ENCODE measurements around the gene CLCN3. TPM values are rescaled to one million over a fixed set of nuclear protein-coding genes. Genes with fewer than 3 reads are reported as not detected.
A peak's percentile ranks its signal among the peaks of the same experiment; 100 is the strongest.

Gene CLCN3
- total and polyA plus RNA-seq, 2 of the 13 experiments (the other 11 are each of a cell fraction or from before 2014, with no cell fraction given), result 13.6 to 23.7 TPM

DNA sequence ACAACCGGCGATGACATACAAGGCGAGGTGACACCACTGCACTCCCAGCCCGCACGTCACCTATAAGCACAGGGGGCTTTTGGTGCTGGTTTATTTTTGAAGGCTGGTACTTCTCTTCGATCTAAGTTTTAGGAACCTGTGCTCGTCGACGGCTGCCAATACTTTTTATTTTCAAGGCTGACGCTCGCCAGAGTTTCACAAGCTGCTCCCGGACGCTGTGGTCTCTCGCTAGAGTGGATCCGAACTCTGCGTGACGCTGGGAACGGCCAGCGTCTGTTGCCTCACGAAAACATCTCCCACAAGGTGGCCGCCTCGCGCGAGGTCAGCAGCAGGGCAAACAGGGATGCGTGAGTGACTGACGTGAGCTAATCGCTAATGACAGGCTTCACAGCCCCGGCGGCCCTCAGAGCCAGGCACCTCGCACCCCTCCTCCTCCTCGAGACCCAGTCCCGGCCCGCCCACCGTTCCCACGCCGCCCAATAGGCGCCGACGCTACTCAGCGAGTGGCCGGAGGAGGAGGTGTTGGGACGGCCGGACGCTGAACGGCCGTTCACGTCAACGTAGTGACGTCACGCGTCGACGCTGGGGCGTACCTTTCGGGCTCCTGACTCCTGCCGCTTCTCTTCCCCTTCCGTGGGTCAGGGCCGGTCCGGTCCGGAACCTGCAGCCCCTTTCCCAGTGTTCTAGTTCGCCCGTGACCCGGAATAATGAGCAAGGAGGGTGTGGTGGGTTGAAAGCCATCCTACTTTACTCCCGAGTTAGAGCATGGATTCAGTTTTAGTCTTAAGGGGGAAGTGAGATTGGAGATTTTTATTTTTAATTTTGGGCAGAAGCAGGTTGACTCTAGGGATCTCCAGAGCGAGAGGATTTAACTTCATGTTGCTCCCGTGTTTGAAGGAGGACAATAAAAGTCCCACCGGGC lies at the start of gene CLCN3 (continued):
- TF ChIP-seq, protein P1, sequence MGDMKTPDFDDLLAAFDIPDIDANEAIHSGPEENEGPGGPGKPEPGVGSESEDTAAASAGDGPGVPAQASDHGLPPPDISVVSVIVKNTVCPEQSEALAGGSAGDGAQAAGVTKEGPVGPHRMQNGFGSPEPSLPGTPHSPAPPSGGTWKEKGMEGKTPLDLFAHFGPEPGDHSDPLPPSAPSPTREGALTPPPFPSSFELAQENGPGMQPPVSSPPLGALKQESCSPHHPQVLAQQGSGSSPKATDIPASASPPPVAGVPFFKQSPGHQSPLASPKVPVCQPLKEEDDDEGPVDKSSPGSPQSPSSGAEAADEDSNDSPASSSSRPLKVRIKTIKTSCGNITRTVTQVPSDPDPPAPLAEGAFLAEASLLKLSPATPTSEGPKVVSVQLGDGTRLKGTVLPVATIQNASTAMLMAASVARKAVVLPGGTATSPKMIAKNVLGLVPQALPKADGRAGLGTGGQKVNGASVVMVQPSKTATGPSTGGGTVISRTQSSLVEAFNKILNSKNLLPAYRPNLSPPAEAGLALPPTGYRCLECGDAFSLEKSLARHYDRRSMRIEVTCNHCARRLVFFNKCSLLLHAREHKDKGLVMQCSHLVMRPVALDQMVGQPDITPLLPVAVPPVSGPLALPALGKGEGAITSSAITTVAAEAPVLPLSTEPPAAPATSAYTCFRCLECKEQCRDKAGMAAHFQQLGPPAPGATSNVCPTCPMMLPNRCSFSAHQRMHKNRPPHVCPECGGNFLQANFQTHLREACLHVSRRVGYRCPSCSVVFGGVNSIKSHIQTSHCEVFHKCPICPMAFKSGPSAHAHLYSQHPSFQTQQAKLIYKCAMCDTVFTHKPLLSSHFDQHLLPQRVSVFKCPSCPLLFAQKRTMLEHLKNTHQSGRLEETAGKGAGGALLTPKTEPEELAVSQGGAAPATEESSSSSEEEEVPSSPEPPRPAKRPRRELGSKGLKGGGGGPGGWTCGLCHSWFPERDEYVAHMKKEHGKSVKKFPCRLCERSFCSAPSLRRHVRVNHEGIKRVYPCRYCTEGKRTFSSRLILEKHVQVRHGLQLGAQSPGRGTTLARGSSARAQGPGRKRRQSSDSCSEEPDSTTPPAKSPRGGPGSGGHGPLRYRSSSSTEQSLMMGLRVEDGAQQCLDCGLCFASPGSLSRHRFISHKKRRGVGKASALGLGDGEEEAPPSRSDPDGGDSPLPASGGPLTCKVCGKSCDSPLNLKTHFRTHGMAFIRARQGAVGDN (CRISPR knock-in tag; IDR thresholded peaks at IDR 0.05), result peak; percentile 95
- TF ChIP-seq, protein P2, sequence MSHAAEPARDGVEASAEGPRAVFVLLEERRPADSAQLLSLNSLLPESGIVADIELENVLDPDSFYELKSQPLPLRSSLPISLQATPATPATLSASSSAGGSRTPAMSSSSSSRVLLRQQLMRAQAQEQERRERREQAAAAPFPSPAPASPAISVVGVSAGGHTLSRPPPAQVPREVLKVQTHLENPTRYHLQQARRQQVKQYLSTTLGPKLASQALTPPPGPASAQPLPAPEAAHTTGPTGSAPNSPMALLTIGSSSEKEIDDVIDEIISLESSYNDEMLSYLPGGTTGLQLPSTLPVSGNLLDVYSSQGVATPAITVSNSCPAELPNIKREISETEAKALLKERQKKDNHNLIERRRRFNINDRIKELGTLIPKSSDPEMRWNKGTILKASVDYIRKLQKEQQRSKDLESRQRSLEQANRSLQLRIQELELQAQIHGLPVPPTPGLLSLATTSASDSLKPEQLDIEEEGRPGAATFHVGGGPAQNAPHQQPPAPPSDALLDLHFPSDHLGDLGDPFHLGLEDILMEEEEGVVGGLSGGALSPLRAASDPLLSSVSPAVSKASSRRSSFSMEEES (CRISPR knock-in tag; IDR thresholded peaks at IDR 0.05), result peak; percentile 57; the same call in 1 of the 2 replicates
- TF ChIP-seq PCBP1 (IDR thresholded peaks at IDR 0.05; ENCODE audit: borderline replicate concordance, low read depth, low read length), result no peak
- no peak for TF ChIP-seq AGO2 (optimal IDR thresholded peaks at IDR 0.05; ENCODE audit: low read depth, low read length)
- TF ChIP-seq ZNF292 (CRISPR knock-in tag; IDR thresholded peaks at IDR 0.05; ENCODE audit: borderline replicate concordance, low read depth), result 0 out of 2 replicates have a peak, but pooled peaks have one; percentile 59
- TF ChIP-seq, protein P3, sequence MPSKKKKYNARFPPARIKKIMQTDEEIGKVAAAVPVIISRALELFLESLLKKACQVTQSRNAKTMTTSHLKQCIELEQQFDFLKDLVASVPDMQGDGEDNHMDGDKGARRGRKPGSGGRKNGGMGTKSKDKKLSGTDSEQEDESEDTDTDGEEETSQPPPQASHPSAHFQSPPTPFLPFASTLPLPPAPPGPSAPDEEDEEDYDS (CRISPR knock-in tag; IDR thresholded peaks at IDR 0.05), result peak; percentile 92
- no peak for TF ChIP-seq RBM22 (optimal IDR thresholded peaks at IDR 0.05; ENCODE audit: low read length)
- TF ChIP-seq, protein P4, sequence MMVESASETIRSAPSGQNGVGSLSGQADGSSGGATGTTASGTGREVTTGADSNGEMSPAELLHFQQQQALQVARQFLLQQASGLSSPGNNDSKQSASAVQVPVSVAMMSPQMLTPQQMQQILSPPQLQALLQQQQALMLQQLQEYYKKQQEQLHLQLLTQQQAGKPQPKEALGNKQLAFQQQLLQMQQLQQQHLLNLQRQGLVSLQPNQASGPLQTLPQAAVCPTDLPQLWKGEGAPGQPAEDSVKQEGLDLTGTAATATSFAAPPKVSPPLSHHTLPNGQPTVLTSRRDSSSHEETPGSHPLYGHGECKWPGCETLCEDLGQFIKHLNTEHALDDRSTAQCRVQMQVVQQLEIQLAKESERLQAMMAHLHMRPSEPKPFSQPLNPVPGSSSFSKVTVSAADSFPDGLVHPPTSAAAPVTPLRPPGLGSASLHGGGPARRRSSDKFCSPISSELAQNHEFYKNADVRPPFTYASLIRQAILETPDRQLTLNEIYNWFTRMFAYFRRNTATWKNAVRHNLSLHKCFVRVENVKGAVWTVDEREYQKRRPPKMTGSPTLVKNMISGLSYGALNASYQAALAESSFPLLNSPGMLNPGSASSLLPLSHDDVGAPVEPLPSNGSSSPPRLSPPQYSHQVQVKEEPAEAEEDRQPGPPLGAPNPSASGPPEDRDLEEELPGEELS (CRISPR knock-in tag; IDR thresholded peaks at IDR 0.05), result no peak
- TF ChIP-seq ZNF329 (CRISPR knock-in tag; IDR thresholded peaks at IDR 0.05; ENCODE audit: low read depth), result no peak
- peak; percentile 86 for TF ChIP-seq HDAC1 (CRISPR knock-in tag; IDR thresholded peaks at IDR 0.05)
- peak; percentile 84 for TF ChIP-seq PHF20 (CRISPR knock-in tag; IDR thresholded peaks at IDR 0.05)
- peak; percentile 67 for TF ChIP-seq YY1 (IDR thresholded peaks at IDR 0.05; ENCODE audit: insufficient read depth, insufficient replicate concordance, low read depth, low read length)
- TF ChIP-seq, protein P5, sequence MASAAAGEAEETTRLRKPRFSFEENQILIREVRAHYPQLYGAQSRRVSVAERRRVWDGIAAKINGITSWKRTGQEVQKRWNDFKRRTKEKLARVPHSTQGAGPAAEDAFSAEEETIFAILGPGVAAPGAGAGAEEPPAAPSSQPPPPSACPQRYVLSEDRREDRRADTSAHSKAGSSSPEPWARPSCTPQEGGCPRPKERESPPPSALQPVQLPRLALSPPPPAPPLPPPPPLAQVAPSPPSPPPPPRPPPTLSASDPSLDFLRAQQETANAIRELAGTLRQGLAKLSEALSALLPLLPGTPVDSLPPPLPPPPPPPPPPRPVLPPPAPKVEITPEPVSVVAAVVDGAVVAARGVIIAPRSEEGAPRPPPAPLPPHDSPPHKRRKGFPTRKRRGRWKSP (CRISPR knock-in tag; IDR thresholded peaks at IDR 0.05), result peak; percentile 33; the same call in 1 of the 2 replicates
- peak; percentile 84 for TF ChIP-seq ZNF777 (CRISPR knock-in tag; IDR thresholded peaks at IDR 0.05)
- no peak for TF ChIP-seq ZNF296 (CRISPR knock-in tag; conservative IDR thresholded peaks at IDR 0.05)
- 0 out of 2 replicates have a peak, but pooled peaks have one; percentile 65 for TF ChIP-seq ZNF34 (CRISPR knock-in tag; IDR thresholded peaks at IDR 0.05; ENCODE audit: borderline replicate concordance)
- 0 out of 2 replicates have a peak, but pooled peaks have one; percentile 62 for TF ChIP-seq ZIK1 (CRISPR knock-in tag; IDR thresholded peaks at IDR 0.05; ENCODE audit: borderline replicate concordance, low read depth)
- no peak for TF ChIP-seq PITX1 (CRISPR knock-in tag; IDR thresholded peaks at IDR 0.05)
- TF ChIP-seq MZF1 (CRISPR knock-in tag; IDR thresholded peaks at IDR 0.05; ENCODE audit: borderline replicate concordance), result no peak

Measured in HepG2 (cell line).